ENCODE results near the gene VAMP8. TPM values are rescaled to one million over a fixed set of nuclear protein-coding genes. Genes with fewer than 3 reads are reported as not detected.

VAMP8 gene
- total and polyA plus RNA-seq, 12 donors, result 4.9 to 56.8 (median 11.3) TPM

GRCh38 chr2:85549095-85549494 lies 28.3 kb upstream of the VAMP8 start:
- Histone ChIP-seq H3K4me1 (peaks cover 0 to 26% (median 6%) of the 10 kb centered on the region in 9 donors), H3K27ac (peak overlapping the region in 2 of 10 donors; percentile 19 to 74), H3K9me3 (no peaks in the 10 kb centered on the region), H3K27me3 (no peaks in the 10 kb centered on the region), H3K4me3 (no peak overlapping the region), H3K36me3 (peaks cover 0 to 99% (median 53%) of the 10 kb centered on the region in 9 donors)
- TF ChIP-seq, protein P1, sequence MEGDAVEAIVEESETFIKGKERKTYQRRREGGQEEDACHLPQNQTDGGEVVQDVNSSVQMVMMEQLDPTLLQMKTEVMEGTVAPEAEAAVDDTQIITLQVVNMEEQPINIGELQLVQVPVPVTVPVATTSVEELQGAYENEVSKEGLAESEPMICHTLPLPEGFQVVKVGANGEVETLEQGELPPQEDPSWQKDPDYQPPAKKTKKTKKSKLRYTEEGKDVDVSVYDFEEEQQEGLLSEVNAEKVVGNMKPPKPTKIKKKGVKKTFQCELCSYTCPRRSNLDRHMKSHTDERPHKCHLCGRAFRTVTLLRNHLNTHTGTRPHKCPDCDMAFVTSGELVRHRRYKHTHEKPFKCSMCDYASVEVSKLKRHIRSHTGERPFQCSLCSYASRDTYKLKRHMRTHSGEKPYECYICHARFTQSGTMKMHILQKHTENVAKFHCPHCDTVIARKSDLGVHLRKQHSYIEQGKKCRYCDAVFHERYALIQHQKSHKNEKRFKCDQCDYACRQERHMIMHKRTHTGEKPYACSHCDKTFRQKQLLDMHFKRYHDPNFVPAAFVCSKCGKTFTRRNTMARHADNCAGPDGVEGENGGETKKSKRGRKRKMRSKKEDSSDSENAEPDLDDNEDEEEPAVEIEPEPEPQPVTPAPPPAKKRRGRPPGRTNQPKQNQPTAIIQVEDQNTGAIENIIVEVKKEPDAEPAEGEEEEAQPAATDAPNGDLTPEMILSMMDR (IDR thresholded peaks at IDR 0.05), result no peak
- no peak for ATAC-seq
- 92 to 96% methylated on average over 10 of the region's 10 CpGs for WGBS, 2 donors
- intact Hi-C loops (cut with DNase I), result no loop called here
- no peak for DNase-seq

DNA sequence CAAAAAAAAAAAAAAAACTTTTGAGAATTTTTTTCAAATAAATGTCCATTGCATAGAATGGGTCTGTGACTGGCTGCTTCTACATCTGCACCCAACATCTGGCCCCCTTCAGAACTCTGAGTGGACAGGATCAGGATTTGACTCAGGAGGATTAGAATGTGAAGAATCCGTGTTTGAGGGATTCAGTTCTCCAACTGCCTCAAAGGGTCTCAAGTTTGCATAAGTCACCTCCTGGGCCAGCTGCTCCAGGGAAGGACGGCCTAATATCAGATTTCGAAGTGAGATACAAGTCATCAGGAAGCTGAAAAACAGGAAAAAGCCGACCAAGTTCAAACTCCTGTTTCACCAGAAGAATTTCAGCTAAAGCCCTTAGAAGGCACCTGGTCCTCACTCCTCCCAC lies 27.6 kb upstream of the VAMP8 start:
- peak overlapping the region in 1 of 10 donors; percentile 74 for H3K27ac ChIP-seq
- H3K27me3 ChIP-seq, result no peaks in the 10 kb centered on the region
- ATAC-seq (no peak), DNase-seq (no peak)
- intact Hi-C loops (cut with DNase I), result loop anchor here in 2 of 10 donors (2.0 kb wide), 2 partner anchors 127 to 129 kb away; no protein-coding TSS in a partner anchor
- WGBS, 2 donors, result 47 to 64% methylated on average over 4 of the region's 4 CpGs
- H3K4me3 ChIP-seq, result no peak overlapping the region
- no peaks in the 10 kb centered on the region for H3K9me3 ChIP-seq
- H3K4me1 ChIP-seq, result peaks cover 0 to 26% (median 0%) of the 10 kb centered on the region in 9 donors
- peaks cover 0 to 99% (median 53%) of the 10 kb centered on the region in 9 donors for H3K36me3 ChIP-seq
- TF ChIP-seq, protein P1 (IDR thresholded peaks at IDR 0.05), result no peak

DNA sequence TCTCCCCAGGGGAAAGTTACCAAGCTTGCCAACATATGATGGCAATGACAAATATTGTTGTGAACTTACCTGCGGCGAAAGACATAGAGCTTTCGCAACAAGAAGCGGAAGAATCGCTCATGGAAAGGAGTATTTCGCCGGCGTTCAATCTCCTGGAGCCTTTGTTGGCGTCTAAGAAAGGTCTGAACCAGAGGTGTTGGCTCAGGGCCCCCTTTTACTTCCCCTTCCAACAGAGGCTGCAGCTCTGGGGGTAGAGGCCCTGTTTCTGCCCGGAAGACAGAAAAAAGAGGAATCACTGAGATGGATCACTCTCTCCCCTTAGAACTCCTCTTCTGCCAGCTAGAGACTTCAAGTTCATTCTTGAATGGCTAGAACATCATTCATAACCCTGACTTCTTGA lies 26.9 kb upstream of the VAMP8 start:
- Histone ChIP-seq H3K36me3 (peaks cover 0 to 99% (median 52%) of the 10 kb centered on the region in 9 donors), H3K4me1 (peaks cover 0 to 26% (median 0%) of the 10 kb centered on the region in 9 donors), H3K9me3 (no peaks in the 10 kb centered on the region), H3K4me3 (no peak overlapping the region), H3K27ac (peak overlapping the region in 1 of 10 donors; percentile 74), H3K27me3 (no peaks in the 10 kb centered on the region)
- peak in 1 of 8 donors; percentile 13 for ATAC-seq
- intact Hi-C loops (cut with DNase I), result loop anchor here in 2 of 10 donors (2.0 kb wide), 2 partner anchors 128 to 130 kb away; no protein-coding TSS in a partner anchor
- TF ChIP-seq, protein P1 (IDR thresholded peaks at IDR 0.05), result no peak
- WGBS, 2 donors, result 84 to 88% methylated on average over 10 of the region's 10 CpGs
- DNase-seq, result no peak

DNA sequence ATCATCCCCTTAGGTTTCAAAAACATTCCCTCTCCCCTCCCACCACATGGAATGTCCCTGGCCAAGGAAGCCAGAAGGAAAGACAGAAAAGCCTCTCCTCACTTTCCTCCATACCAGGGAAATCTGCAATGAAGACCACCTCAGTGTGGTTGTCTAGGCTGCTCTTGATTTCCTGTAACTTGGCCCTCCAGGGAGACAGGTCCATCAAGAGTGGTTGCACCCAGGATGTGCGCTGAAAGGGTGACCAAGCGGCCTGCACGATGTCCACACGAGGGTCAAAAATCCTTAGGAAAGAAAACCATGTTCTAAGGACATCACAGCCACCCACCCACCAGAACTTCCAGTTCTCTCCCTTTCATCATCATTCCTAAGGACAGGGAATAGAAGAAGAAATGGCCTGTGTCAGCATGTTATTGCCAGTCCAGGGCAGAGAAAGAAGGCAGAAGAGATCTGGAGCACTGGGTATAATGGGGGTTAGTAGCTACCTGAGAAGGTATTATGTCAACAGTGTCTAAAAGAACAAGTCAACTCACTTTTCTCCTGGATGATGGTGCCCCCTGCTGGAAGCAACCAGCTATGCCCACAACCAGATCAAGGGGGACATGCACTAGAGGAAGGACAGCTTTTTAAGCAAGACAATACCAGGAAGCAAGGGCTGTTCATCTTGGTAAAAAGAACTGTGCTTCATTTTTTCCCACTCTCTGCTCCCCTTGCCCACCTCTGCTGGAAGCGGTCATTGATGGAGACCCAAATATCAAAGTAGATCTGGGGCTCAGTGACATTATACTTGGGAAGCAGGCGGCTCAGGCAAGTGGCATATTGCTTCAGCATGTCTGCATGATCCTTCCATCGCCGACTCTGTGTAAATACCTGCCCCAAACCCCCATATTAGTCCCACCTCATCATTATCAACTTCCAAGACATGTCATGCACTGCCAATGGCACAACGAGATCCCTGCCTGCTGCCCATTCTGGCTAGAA lies 25.4 kb upstream of the VAMP8 start:
- Histone ChIP-seq H3K4me1 (peaks cover 0 to 26% (median 0%) of the 10 kb centered on the region in 9 donors), H3K9me3 (no peaks in the 10 kb centered on the region), H3K27ac (no peak overlapping the region), H3K4me3 (no peak overlapping the region), H3K36me3 (peaks cover 0 to 99% (median 46%) of the 10 kb centered on the region in 9 donors), H3K27me3 (no peaks in the 10 kb centered on the region)
- peak; percentile 74 to 84 for DNase-seq
- peak; percentile 38 to 84 (median 78) for ATAC-seq
- intact Hi-C loops (cut with DNase I), result loop anchor here (1.0 to 2.0 kb wide), 4 partner anchors 129 to 132 kb away; no protein-coding TSS in a partner anchor
- 69 to 73% methylated on average over 9 of the region's 9 CpGs for WGBS, 2 donors
- TF ChIP-seq, protein P1 (IDR thresholded peaks at IDR 0.05), result peak; percentile 83 to 96 (median 94)

Measured in heart right ventricle (tissue), 16 donors.